Spinal cord (tissue), 10 donors: ENCODE results near the gene OXCT1. TPM values are rescaled to one million over a fixed set of nuclear protein-coding genes. Genes with fewer than 3 reads are reported as not detected.

Source experiments
- DNase-seq, 6 donors: peaks; one replicate each; pipeline versions ENCODE4 v3.0.0 to v3.0.0-alpha.2; 2013 to 2015; ENCODE audit warnings: low spot score in 6 of 6, low read depth in 4 of 6
- H3K27ac ChIP-seq: one replicate; pipeline ENCODE4 v1.5.1; 2013; ENCODE audit warnings: low read depth, low read length, control low read depth
- H3K27me3 ChIP-seq: one replicate; pipeline ENCODE4 v1.6.1; 2013; ENCODE audit warnings: low read length; ENCODE audit not compliant: control insufficient read depth, insufficient read depth
- H3K36me3 ChIP-seq: one replicate; pipeline ENCODE4 v1.6.1; 2013; ENCODE audit warnings: low read length; ENCODE audit not compliant: control insufficient read depth, insufficient read depth
- H3K4me1 ChIP-seq: one replicate; pipeline ENCODE4 v1.6.1; 2013; ENCODE audit warnings: low read length; ENCODE audit not compliant: control insufficient read depth, insufficient read depth
- H3K4me3 ChIP-seq: one replicate; pipeline ENCODE4 v1.5.1; 2013; ENCODE audit warnings: low read depth, low read length, control low read depth
- H3K9me3 ChIP-seq: one replicate; pipeline ENCODE4 v1.6.1; 2013; ENCODE audit warnings: low read length; ENCODE audit not compliant: control insufficient read depth, insufficient read depth
- WGBS: methylation state at CpG from one replicate; pipeline ENCODE4 v1.1.5; 2013; ENCODE audit warnings: missing lambda C conversion rate; ENCODE audit not compliant: insufficient coverage; 5-methylcytosine and 5-hydroxymethylcytosine counted together
- polyA plus RNA-seq, 2 donors: library from polyadenylated mRNA; unstranded; fragments of 120-200 nt; gene quantifications; one replicate each; pipeline ENCODE4 v1.2.1, GENCODE V29; 2013; ENCODE audit not compliant: insufficient read length in 2 of 2
- total RNA-seq, 2 donors: library from RNA; depleted of rRNA in 1 of 2; stranded (reverse); fragments of 120-200 nt in 1 of 2; fragments of >200 nt in 1 of 2; gene quantifications; one replicate each; pipeline versions ENCODE4 v1.2.3 to v1.2.4, GENCODE V29; 2013 to 2014
- donor health status: healthy.

OXCT1 gene
- total and polyA plus RNA-seq, 4 donors = 50.9 to 103 (median 95.0) TPM

DNA sequence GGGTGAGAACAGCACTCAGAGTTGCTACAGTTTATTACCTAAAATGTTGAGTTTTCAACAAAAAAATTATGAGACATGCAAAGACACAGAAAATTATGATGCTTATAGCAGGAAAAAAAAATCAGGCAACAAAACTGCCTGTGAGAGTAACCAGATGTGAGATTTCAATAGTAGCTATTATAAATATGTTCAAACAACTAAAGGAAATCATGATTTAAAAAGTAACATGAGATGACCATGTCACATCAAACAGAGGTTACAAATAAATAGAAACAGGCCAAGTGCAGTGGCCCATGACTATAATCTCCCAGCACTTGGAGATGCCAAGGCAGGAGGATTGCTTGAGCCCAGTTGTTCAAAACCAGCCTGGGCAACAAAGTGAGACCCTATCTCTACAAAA, 21.8 kb upstream of the OXCT1 start:
- no peak overlapping the region for H3K4me3 ChIP-seq
- H3K36me3 ChIP-seq = no peaks in the 10 kb centered on the region
- no peak for DNase-seq
- H3K4me1 ChIP-seq = no peaks in the 10 kb centered on the region
- peaks cover 8% of the 10 kb centered on the region for H3K27me3 ChIP-seq
- no peak overlapping the region for H3K27ac ChIP-seq
- H3K9me3 ChIP-seq = no peaks in the 10 kb centered on the region

- DNase-seq = no peak
- H3K4me3 ChIP-seq = no peak overlapping the region
- no peaks in the 10 kb centered on the region for H3K9me3 ChIP-seq
- WGBS = 63% methylated on average over 2 of the region's 2 CpGs
- H3K27me3 ChIP-seq = peaks cover 2% of the 10 kb centered on the region
- no peaks in the 10 kb centered on the region for H3K4me1 ChIP-seq
- no peak overlapping the region for H3K27ac ChIP-seq
- no peaks in the 10 kb centered on the region for H3K36me3 ChIP-seq
Measured at GRCh38 chr5:41891066-41891707, 21.0 kb upstream of the OXCT1 start.

DNA sequence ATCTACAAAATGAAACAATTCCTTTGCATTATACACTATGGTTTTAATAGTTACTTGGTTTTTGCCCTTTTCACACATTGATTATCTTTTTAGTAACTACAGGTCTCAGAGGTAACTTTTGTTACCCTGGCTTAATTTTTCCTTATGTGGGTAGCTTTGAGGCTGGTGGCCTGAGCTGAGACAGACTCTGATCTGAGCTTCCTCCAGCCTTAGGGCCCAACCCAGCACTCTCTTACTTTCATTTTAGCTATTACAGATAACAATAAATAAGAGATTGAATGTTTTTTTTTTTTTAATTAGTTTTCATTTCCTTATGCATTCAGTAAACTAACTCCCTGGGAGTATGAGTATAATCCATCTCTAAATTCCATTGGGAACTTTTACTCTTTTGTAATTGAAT, 15.1 kb upstream of the OXCT1 start:
- DNase-seq = no peak
- no peaks in the 10 kb centered on the region for H3K36me3 ChIP-seq

GRCh38 chr5:41883936-41884335, 13.7 kb upstream of the OXCT1 start:
- Histone ChIP-seq H3K36me3 (no peaks in the 10 kb centered on the region), H3K4me3 (no peak overlapping the region), H3K27me3 (no peaks in the 10 kb centered on the region), H3K9me3 (no peaks in the 10 kb centered on the region), H3K27ac (no peak overlapping the region), H3K4me1 (no peaks in the 10 kb centered on the region)
- no CpG with 5 or more reads among the region's 2 CpGs for WGBS
- no peak for DNase-seq

More for the DNA sequence above, 15.1 kb upstream of the OXCT1 start:
- no peaks in the 10 kb centered on the region for H3K27me3 ChIP-seq
- H3K4me3 ChIP-seq = no peak overlapping the region
- H3K27ac ChIP-seq = no peak overlapping the region
- no peaks in the 10 kb centered on the region for H3K9me3 ChIP-seq
- no peaks in the 10 kb centered on the region for H3K4me1 ChIP-seq

- DNase-seq = no peak
- Histone ChIP-seq H3K27ac (no peak overlapping the region), H3K4me3 (no peak overlapping the region), H3K9me3 (no peaks in the 10 kb centered on the region), H3K4me1 (no peaks in the 10 kb centered on the region), H3K27me3 (no peaks in the 10 kb centered on the region), H3K36me3 (no peaks in the 10 kb centered on the region)
- 56% methylated on average over 1 of the region's 3 CpGs for WGBS
Measured at GRCh38 chr5:41883243-41883642, 13.0 kb upstream of the OXCT1 start.

DNA sequence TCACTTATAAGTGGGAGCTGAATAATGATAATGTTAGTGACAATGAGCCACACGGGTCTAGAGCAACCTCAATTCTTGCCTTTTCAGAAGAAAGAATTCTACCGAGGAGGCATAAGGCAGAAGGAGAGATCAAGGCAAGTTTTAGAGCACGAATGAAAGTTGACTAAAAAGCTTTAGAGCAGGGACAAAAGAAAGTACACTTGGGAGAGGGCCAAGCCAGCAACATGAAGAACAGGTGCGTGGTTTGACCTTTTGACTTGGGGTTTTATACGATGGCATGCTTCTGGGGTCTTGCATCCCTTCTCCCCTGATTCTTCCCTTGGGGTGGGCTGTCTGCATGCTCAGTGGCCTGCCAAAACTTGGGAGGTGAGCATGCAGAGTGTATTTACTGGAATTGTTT, 12.5 kb upstream of the OXCT1 start:
- Histone ChIP-seq H3K4me1 (no peaks in the 10 kb centered on the region), H3K27me3 (no peaks in the 10 kb centered on the region), H3K36me3 (no peaks in the 10 kb centered on the region), H3K9me3 (no peaks in the 10 kb centered on the region), H3K4me3 (no peak overlapping the region), H3K27ac (no peak overlapping the region)
- DNase-seq = no peak
- WGBS = 56% methylated on average over 5 of the region's 5 CpGs

DNA sequence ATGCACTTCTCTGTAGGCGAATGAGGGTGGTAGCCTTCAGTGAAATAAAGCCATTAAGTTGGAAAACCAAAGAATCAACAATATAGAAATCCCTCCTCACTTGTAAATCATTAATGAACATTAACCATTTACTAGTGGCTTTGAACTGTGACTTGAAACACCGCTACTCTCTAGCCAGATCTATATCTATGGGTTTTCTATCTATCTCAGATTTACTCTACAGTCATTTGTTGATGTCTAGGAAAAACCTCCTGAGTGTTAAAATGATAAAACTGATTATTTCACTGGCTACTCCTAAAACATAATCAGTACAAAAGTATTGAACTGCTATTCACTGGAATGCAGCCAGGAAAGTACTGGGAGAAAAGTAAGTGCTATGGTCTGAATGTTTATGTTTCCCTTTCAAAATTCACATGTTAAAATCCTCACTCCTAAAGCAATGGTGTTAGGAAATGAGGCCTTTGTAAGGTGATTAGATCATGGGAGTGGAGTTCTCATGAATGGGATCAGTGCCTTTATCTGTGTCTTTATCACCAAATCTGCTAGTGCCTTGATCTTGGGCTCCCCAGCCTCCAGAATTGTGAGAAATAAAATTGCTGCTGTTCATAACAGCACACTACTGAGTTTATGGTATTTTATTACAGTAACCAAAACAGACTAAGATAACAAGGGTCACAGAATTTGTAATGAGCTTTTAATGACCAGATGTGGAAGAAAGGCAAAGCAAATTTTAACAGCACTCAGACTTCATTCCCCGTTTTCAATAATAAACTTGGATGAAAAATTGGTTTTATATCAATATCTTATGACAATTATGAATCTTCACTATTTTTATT, 8.6 kb upstream of the OXCT1 start:
- Histone ChIP-seq H3K27me3 (no peaks in the 10 kb centered on the region), H3K27ac (no peak overlapping the region), H3K4me1 (no peaks in the 10 kb centered on the region), H3K9me3 (no peaks in the 10 kb centered on the region), H3K36me3 (no peaks in the 10 kb centered on the region), H3K4me3 (no peak overlapping the region)
- DNase-seq = no peak
- no CpG with 5 or more reads among the region's 3 CpGs for WGBS

DNA sequence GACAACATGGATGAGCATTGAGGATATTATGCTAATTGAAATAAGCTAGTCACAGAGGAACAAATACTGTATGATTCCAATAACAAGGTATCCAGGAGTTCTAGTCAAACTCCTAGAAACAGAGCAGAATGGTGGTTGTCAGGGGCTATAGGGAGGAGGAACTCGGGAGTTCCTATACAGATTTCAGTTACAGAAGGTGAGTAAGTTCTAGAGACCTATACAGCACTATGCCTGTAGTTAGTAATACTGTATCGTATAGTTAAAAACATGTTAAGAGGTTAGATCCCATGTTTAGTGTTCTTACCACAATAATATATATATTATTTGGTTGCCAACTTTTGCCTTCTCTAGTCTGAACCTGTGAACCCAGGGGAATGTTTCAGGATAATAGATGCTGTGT, 7.9 kb upstream of the OXCT1 start:
- no peaks in the 10 kb centered on the region for H3K36me3 ChIP-seq
- WGBS = no CpG with 5 or more reads among the region's 2 CpGs
- no peaks in the 10 kb centered on the region for H3K4me1 ChIP-seq
- H3K9me3 ChIP-seq = no peaks in the 10 kb centered on the region
- H3K27ac ChIP-seq = no peak overlapping the region
- no peaks in the 10 kb centered on the region for H3K27me3 ChIP-seq
- no peak overlapping the region for H3K4me3 ChIP-seq
- no peak for DNase-seq

- Histone ChIP-seq H3K9me3 (no peaks in the 10 kb centered on the region), H3K4me1 (no peaks in the 10 kb centered on the region), H3K4me3 (no peak overlapping the region), H3K27me3 (no peaks in the 10 kb centered on the region), H3K27ac (no peak overlapping the region), H3K36me3 (no peaks in the 10 kb centered on the region)
- no peak for DNase-seq
- WGBS = no CpG with 5 or more reads among the region's 1 CpG
Measured at GRCh38 chr5:41877408-41877807, 7.2 kb upstream of the OXCT1 start.

DNA sequence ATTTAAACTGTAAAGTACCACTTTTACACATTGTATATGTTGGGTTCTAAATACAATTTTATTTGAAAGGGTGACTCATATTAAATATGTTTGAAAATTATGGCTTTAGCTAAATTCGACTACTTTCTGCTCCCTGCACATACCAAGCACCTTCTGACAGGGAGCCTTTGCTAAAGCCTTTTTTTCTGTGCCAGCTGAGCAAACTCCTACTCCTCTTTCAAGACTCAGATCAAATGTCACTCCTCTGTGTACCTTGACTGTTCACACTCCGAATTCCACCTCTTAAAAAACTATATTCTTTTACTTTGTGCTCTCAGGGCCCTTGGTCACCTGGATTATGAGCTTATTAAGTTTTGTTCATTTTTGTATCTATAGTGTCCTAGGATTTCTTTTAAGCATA, 6.5 kb upstream of the OXCT1 start:
- Histone ChIP-seq H3K27me3 (no peaks in the 10 kb centered on the region), H3K9me3 (no peaks in the 10 kb centered on the region), H3K27ac (no peak overlapping the region), H3K36me3 (no peaks in the 10 kb centered on the region), H3K4me1 (no peaks in the 10 kb centered on the region), H3K4me3 (no peak overlapping the region)
- 57% methylated on average over 1 of the region's 2 CpGs for WGBS
- DNase-seq = no peak
